ENCODE results near the gene CTR9. TPM values are rescaled to one million over a fixed set of nuclear protein-coding genes. Genes with fewer than 3 reads are reported as not detected.

The CTR9 gene
- 33.2 TPM for total RNA-seq

DNA sequence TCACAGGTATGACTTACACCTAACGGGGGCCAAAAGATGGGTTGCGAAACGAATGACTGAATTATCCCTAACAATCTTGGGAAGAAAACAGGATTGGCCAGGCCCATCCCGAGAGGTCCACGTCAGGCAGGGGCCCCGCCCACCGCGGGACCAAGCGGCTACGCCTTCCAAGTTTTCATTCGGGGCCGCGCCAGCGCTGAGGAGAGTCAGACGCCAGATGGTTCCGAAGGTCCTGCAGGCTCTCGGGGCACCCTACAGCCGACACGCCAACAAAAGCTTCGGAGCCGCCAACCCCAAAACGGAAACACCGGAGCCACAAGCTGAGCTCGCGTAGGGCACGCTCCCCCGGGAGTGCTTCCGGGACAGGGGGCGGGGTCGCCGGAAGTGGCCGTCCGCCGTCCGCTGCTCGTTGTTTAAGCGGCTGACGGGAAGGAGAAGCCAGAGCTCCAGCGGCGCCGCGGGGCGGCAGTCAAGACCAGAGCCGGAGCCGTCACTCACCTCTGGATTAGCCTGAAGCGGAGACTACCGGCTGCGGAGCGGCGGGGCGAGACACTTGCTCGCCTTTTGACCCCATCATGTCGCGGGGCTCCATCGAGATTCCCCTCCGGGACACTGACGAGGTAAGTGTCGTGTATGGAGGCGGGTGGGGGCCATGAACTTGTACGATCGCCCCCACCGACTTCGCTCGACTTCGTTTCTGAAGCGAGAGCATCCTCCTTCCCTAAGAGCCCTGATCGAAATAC lies at the start of gene CTR9:
Gene CTR9, plus strand, starts transcription at position 409 of the 743 bp plus-strand sequence. Its CDS starts 167 bp downstream, at position 576.
- peak within 1 kb of the TSS; percentile 91 for H3K4me3 ChIP-seq (ENCODE audit: low read length)

DNA sequence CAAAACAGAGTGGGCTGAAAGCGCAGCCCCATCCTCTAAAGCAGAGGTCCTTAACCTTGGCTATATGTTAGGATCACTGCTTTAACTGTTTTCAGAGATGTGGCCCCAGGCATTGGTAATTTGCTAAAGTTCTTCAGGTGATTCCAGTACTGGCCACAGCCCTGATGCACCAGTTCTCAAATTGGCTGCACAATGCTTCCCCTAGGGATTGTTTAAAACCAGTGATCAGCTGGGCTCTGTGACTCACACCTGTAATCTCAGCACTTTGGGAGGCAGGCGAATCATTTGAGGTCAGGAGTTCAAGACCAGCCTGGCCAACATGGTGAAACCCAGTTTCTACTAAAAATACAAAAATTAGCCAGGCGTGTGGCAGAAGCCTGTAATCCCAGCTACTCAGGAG lies 49.1 kb upstream of the CTR9 start:
- Histone ChIP-seq H3K9me3 (ENCODE audit: low read depth, low read length) (no peaks in the 10 kb centered on the region), H3K4me1 (ENCODE audit: insufficient read depth, low read length) (no peaks in the 10 kb centered on the region), H3K27me3 (ENCODE audit: insufficient read depth, low read length) (no peaks in the 10 kb centered on the region), H3K4me3 (ENCODE audit: low read length) (no peak overlapping the region)

More for the DNA sequence above, at the start of gene CTR9:
- Histone ChIP-seq H3K9me3 (ENCODE audit: low read depth, low read length) (no peaks in the 10 kb centered on the region), H3K4me1 (ENCODE audit: insufficient read depth, low read length) (peaks cover 17% of the 10 kb centered on the region), H3K27me3 (ENCODE audit: insufficient read depth, low read length) (no peaks in the 10 kb centered on the region)

DNA sequence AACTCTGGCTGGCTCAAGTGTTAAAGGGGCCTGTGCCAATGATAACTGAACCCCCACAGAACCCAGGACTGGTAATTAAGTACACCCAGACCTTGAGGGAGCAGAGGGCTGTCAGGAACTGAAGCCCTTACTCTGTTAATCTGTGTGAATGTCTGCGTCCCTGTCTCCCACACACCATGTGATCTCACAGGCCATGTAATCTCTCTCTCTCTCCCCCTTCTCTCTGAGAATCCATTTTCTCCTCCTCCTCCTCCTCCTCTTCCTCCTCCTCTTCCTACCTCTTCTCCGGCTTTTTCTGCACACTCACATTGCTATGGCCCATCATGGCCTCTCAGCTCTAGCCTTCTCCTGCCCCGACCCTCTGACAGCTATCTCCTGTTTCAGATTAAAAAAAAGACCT lies 42.9 kb upstream of the CTR9 start:
- Histone ChIP-seq H3K4me3 (ENCODE audit: low read length) (no peak overlapping the region), H3K4me1 (ENCODE audit: insufficient read depth, low read length) (no peaks in the 10 kb centered on the region), H3K27me3 (ENCODE audit: insufficient read depth, low read length) (no peaks in the 10 kb centered on the region), H3K9me3 (ENCODE audit: low read depth, low read length) (no peaks in the 10 kb centered on the region)

DNA sequence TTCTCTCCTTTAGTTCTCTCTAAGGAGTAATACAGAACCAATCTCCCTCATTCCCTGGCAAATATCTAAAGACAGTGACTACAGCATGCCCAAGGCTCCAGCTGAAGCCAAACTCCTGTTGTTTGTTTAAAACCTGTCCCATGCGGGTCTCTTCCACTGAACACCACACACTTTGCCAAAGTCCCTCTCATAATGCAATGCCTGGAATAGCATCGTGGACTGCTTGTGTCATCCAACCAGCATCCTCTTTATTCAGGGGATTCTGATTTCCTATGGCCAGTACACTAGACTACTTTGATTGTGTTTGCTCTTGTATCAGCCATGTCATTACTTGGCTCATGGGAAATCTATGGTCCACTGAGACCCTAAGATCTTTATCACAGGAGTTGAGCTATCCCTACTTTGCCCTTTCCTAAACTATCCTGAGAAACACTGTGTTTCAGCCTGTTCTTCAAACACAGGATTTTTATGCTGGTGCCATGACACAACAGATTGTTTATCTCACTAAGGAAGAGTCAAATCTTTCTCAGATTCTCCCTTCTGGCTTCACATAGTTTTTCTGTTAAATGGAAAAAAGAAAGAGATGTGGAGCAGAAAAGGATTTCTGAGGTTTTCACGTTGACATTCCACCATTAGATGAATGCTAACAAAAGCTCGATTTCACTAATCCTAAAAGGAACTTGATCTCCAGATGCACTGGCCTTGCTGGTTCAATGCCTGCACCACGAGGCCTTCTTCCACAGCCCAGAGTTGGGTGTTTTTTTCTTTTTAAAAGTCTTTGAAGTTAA lies 41.6 kb upstream of the CTR9 start:
- no peaks in the 10 kb centered on the region for H3K27me3 ChIP-seq (ENCODE audit: insufficient read depth, low read length)
- no peak overlapping the region for H3K4me3 ChIP-seq (ENCODE audit: low read length)
- no peaks in the 10 kb centered on the region for H3K4me1 ChIP-seq (ENCODE audit: insufficient read depth, low read length)
- H3K9me3 ChIP-seq (ENCODE audit: low read depth, low read length): no peaks in the 10 kb centered on the region

DNA sequence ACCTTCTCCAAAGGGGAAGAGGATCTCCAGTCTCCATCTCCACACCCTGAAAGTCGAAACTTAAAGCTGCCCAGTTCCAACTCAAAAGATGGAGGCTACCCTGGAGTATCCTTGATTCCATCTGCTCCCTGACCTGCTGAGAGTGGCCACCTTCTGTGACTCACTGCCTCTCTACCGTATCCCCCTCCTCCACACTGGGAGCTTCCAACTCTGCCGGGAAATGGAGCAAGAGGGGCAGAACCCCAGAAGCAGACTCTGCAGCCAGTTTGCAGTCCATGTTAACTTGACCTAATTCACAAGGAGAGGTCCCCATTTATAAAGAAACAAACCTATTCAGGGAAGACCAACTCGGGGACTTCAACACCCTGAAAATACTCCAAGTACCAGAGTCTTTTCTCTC lies 35.5 kb upstream of the CTR9 start:
- H3K27me3 ChIP-seq (ENCODE audit: insufficient read depth, low read length): no peaks in the 10 kb centered on the region
- no peaks in the 10 kb centered on the region for H3K9me3 ChIP-seq (ENCODE audit: low read depth, low read length)
- H3K4me3 ChIP-seq (ENCODE audit: low read length): no peak overlapping the region

DNA sequence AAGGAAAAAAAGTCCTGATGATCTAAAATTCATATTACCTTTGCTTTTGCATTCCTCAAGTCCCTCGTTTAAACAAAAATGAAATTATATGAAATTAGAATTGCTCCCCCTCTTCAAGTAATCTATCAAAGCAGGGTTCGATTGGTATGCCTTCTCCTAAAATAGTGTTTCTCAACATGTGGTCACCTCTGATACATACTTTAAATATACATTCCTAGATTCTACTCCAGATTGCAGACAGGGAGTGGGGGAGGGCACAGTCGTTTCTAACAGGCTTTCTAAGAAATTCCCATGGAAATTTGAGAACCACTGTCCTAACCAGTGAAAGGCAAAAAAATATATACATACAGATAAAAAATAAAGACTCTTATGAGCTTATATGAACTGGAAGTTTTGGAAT lies 34.9 kb upstream of the CTR9 start:
- Histone ChIP-seq H3K4me3 (ENCODE audit: low read length) (no peak overlapping the region), H3K4me1 (ENCODE audit: insufficient read depth, low read length) (no peaks in the 10 kb centered on the region), H3K27me3 (ENCODE audit: insufficient read depth, low read length) (peaks cover under 1% of the 10 kb centered on the region), H3K9me3 (ENCODE audit: low read depth, low read length) (no peaks in the 10 kb centered on the region)

More for the DNA sequence above, 35.5 kb upstream of the CTR9 start:
- no peaks in the 10 kb centered on the region for H3K4me1 ChIP-seq (ENCODE audit: insufficient read depth, low read length)

DNA sequence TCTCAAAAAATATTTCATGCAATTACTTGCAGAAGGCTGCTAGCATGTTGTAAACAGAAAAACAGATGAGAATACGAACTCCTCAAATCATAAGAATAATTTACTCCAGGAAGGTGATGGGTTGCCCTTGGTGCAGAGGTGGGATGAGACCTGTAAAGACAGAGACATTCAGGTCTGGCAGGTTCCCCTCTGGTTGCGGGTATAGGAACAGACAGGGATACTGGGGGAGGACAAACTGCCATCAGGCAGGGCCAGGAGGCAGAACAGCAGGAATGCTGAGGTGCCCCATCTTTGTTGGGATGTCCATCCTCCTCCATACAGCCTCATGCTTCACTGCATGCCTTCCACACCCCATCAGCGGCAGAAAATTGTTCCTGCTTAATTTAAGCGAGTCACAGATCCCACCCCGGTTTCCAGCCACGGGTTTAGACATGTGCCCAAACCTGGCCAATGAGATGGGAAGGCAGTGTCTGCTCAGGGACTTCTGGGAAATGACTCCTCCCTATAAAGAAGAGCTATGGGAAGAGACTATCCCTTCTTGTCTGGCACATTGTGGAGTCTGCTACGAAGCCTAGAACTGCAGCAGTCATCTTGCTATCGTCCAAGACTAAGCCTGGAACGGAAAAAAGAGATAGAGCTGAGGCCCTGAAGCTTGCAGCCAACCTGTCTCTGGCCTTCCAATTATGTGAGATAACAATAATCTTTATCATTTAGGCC lies 34.3 kb upstream of the CTR9 start:
- Histone ChIP-seq H3K27me3 (ENCODE audit: insufficient read depth, low read length) (peaks cover 5% of the 10 kb centered on the region), H3K4me3 (ENCODE audit: low read length) (no peak overlapping the region), H3K9me3 (ENCODE audit: low read depth, low read length) (no peaks in the 10 kb centered on the region), H3K4me1 (ENCODE audit: insufficient read depth, low read length) (no peaks in the 10 kb centered on the region)

DNA sequence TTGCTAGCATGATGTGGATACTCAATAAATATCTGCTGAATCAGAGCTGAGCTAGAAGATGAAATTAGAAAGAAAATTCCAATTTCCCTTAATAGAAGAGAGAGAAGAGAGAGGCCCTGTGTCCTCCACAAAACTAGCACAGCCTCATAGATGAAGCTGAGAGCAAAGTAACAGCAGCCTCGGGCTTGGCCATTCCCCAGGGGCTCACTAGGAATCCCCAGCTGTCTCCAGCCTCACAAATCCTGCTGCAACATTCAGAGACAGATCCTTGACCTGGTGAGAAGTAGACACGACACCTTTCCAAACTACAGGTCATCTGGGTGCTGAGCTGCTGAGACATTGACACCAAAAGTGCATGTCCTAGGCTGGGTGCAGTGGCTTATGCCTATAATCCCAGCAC lies 31.4 kb upstream of the CTR9 start:
- H3K27me3 ChIP-seq (ENCODE audit: insufficient read depth, low read length): peaks cover 26% of the 10 kb centered on the region
- no peak overlapping the region for H3K4me3 ChIP-seq (ENCODE audit: low read length)
- H3K9me3 ChIP-seq (ENCODE audit: low read depth, low read length): no peaks in the 10 kb centered on the region
- H3K4me1 ChIP-seq (ENCODE audit: insufficient read depth, low read length): peaks cover 3% of the 10 kb centered on the region

DNA sequence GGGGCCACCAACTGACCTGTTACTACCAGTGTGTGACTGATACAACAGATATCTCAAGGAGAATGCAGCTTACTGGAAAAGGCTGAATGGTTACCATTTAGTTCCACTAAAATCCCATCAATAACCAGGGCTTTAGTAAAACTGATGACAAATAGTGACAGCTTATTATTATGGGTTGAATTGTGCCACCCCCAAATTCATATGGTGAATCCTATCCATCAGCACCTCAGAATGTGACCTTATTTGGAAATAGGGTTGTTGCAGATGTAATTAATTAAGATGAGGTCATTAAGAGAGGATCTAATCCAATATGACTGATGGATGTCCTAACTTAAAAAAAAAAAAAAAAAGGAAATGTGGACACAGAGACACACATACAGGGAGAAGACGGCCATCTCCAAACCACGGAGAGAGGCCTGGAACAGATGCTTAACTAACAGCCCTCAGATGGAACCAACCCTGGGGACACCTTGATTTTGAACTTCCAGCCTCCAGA lies 30.1 kb upstream of the CTR9 start:
- Histone ChIP-seq H3K9me3 (ENCODE audit: low read depth, low read length) (no peaks in the 10 kb centered on the region), H3K27me3 (ENCODE audit: insufficient read depth, low read length) (peaks cover 26% of the 10 kb centered on the region), H3K4me1 (ENCODE audit: insufficient read depth, low read length) (peaks cover 16% of the 10 kb centered on the region), H3K4me3 (ENCODE audit: low read length) (no peak overlapping the region)

DNA sequence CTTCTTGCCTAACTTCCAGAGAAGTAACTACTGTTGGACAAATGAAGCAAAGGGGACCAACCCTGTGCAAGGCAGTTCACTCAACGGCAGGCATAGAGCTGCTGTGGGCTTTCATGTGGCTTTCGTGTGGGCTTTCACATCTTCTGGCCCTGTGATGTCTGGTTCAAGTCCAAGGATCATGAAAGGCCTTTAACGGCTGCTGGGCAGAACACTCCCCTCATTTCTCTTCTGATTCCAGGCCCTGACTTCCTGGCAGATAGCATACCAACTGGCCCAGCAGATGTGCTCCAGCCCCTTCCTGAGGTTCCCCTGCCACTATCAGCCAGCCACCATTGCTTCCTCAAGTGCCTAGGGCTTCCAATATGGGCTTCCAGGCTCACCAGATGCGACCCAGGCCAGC lies 28.7 kb upstream of the CTR9 start:
- Histone ChIP-seq H3K4me3 (ENCODE audit: low read length) (no peak overlapping the region), H3K9me3 (ENCODE audit: low read depth, low read length) (no peaks in the 10 kb centered on the region), H3K4me1 (ENCODE audit: insufficient read depth, low read length) (peaks cover 24% of the 10 kb centered on the region), H3K27me3 (ENCODE audit: insufficient read depth, low read length) (peaks cover 28% of the 10 kb centered on the region)

DNA sequence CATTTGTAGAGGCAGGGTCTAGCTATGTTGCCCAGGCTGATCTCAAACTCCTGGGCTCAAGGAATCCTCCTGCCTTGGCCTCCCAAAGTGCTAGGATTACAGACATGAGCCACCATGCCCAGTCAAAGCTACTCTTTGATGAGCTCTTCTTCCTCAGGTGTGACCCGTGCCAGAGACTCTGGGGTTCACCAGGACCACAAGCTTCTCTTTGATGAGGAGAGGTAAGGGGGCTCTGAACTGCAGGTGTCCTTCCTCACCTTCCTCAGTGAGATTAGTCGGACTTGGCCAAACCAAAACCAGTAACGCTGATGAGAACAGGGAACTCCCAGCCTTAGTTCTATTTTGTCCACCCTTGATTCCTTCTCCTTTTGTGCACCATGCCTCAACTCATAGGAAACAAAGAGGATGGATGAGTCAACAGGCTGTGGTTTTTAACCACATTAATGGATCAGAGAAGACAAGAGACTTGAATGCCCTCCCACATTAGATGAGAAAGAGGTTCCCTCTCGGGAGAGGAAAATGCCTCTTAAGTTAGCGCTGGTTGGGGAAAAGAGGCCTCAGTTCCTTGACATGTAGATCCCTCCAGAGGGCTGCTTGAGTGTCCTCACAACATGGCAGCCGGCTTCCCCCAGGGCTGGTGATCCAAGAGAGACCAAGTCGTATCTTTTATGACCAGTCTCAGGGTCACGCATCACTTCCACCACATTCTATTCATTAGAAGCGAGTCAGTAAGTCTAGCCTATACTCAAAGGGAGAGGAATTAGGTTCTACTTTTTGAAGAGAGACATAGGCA lies 25.7 kb upstream of the CTR9 start:
- Histone ChIP-seq H3K27me3 (ENCODE audit: insufficient read depth, low read length) (peaks cover 33% of the 10 kb centered on the region), H3K9me3 (ENCODE audit: low read depth, low read length) (no peaks in the 10 kb centered on the region), H3K4me1 (ENCODE audit: insufficient read depth, low read length) (peaks cover 24% of the 10 kb centered on the region), H3K4me3 (ENCODE audit: low read length) (no peak overlapping the region)

DNA sequence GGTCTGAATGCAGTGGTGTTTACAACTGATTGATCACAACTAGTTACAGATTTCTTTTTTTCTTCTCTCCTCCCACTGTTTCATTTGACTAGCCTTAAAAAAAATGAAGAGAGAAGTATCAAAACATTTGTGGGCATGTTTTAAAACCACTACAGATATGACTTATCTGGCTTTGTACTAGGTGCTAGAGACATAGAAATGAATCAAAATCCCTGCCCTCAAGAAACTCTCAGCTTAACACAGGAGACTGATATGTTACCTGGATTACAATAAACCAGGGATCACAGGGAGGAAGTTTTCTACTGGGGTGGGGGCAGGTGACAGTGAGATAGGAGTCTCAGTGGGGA lies 25.2 kb upstream of the CTR9 start:
- H3K4me1 ChIP-seq (ENCODE audit: insufficient read depth, low read length): peaks cover 24% of the 10 kb centered on the region
- no peaks in the 10 kb centered on the region for H3K9me3 ChIP-seq (ENCODE audit: low read depth, low read length)
- H3K4me3 ChIP-seq (ENCODE audit: low read length): no peak overlapping the region
- H3K27me3 ChIP-seq (ENCODE audit: insufficient read depth, low read length): peaks cover 33% of the 10 kb centered on the region

DNA sequence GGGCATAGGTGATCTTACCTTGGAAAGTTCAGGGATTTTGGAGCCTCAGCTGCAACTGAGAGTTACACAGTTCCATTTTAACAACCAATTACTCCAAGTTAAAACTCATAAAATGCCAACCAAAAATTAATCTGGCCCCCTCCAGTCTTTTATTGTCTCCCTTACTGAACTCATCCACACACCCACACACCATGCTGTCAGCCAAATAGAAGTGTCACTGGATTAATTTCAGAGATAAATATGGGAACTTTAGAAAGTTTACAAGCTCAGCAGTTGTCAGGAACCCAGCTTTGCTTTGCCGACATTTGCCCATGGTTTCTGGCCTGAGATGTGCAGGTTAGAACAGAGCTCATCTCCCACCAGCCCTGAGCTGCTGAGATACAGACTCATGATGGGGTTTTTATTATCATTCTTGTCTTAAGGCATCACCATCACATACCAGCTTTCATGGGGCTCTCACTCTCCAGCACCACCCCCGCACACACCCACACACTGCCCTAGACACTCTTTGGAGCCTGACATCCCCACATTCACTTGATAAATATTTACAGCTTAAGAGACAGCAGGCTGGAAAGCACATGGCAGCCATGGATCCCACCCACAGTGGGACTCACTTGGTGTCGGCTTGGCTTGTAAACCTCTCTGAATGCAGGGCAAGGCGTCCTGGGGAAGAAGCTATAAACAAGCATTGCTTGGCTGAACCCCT lies 23.7 kb upstream of the CTR9 start:
- peaks cover 27% of the 10 kb centered on the region for H3K27me3 ChIP-seq (ENCODE audit: insufficient read depth, low read length)
- H3K4me1 ChIP-seq (ENCODE audit: insufficient read depth, low read length): peaks cover 24% of the 10 kb centered on the region
- H3K4me3 ChIP-seq (ENCODE audit: low read length): no peak overlapping the region
- no peaks in the 10 kb centered on the region for H3K9me3 ChIP-seq (ENCODE audit: low read depth, low read length)

DNA sequence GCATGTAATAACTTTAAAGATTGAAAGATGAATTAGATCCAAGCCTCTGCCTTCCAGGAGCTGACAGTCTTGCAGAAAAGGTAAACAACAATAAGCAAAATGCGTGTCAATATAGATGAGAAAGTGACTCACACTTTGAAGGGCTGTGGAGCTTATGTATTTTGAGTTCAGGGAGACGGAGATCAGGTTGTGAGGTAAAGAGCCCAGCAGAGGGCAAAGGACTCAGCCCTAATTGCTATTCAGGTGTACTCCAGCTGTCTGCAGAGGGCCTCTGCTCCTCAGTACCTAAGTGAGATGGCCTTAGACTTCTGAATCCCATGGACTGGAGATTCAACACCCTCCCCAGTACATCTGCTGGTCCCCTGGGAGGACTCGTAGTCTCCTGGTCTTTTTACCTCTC lies 22.9 kb upstream of the CTR9 start:
- no peak overlapping the region for H3K4me3 ChIP-seq (ENCODE audit: low read length)
- no peaks in the 10 kb centered on the region for H3K9me3 ChIP-seq (ENCODE audit: low read depth, low read length)
- H3K4me1 ChIP-seq (ENCODE audit: insufficient read depth, low read length): peaks cover 24% of the 10 kb centered on the region
- H3K27me3 ChIP-seq (ENCODE audit: insufficient read depth, low read length): peaks cover 19% of the 10 kb centered on the region
